GM10266 (cell line): Measurements from ENCODE around the gene CD9.

Source experiments
- DNase-seq: peaks from one replicate; pipeline ENCODE4 v3.0.0; 2012; ENCODE audit errors: extremely low spot score
- CTCF ChIP-seq: IDR thresholded peaks from 2 replicates; pipeline ENCODE4 v1.5.1; 2012; ENCODE audit warnings: mild to moderate bottlenecking, low read depth; ENCODE audit not compliant: control insufficient read depth, insufficient read depth; ENCODE audit errors: missing control alignments

The CD9 gene

GRCh38 chr12:6221146-6221545, 20.9 kb downstream of the CD9 start:
- no peak for DNase-seq
- TF ChIP-seq CTCF: no peak

GRCh38 chr12:6222078-6222654, 22.0 kb downstream of the CD9 start:
- no peak for DNase-seq
- TF ChIP-seq CTCF: no peak

GRCh38 chr12:6223545-6223944, 23.3 kb downstream of the CD9 start:
- DNase-seq: no peak
- TF ChIP-seq CTCF: no peak

- no peak for TF ChIP-seq CTCF
- no peak for DNase-seq
These were observed 24.4 kb downstream of the CD9 start for GRCh38 chr12:6224550-6224949.

- TF ChIP-seq CTCF: no peak
- DNase-seq: no peak
These were observed 25.4 kb downstream of the CD9 start for GRCh38 chr12:6225630-6226001.

- TF ChIP-seq CTCF: no peak
- DNase-seq: no peak
These were observed 25.9 kb downstream of the CD9 start for GRCh38 chr12:6226002-6226678.

GRCh38 chr12:6226679-6227051, 26.5 kb downstream of the CD9 start:
- no peak for DNase-seq

More at GRCh38 chr12:6226679-6227051, 26.5 kb downstream of the CD9 start:
- no peak for TF ChIP-seq CTCF
